Globus pallidus (tissue), 1 donor: ENCODE data around the gene WNT11.

Experiments
- DNase-seq: peaks from one replicate; pipeline ENCODE4 v3.0.0-alpha.2; 2015; ENCODE audit warnings: low spot score

WNT11 gene

GRCh38 chr11:76153571-76153923 lies 52.8 kb downstream of the WNT11 start:
- DNase-seq: peak; percentile 41

GRCh38 chr11:76152741-76153570 lies 53.3 kb downstream of the WNT11 start:
- DNase-seq: no peak

- peak; percentile 81 for DNase-seq
Observed at GRCh38 chr11:76152086-76152681, 54.1 kb downstream of the WNT11 start.

GRCh38 chr11:76151556-76152085 lies 54.7 kb downstream of the WNT11 start:
- DNase-seq: no peak

- DNase-seq: no peak
Observed at GRCh38 chr11:76150141-76150540, 56.2 kb downstream of the WNT11 start.

GRCh38 chr11:76149713-76150112 lies 56.6 kb downstream of the WNT11 start:
- no peak for DNase-seq

GRCh38 chr11:76148941-76149613 lies 57.2 kb downstream of the WNT11 start:
- no peak for DNase-seq

- no peak for DNase-seq
Observed at GRCh38 chr11:76148231-76148630, 58.1 kb downstream of the WNT11 start.

- DNase-seq: no peak
Observed at GRCh38 chr11:76147106-76147740, 59.1 kb downstream of the WNT11 start.

GRCh38 chr11:76143274-76143673 lies 63.0 kb downstream of the WNT11 start:
- DNase-seq: no peak

- DNase-seq: no peak
Observed at GRCh38 chr11:76141901-76142588, 64.3 kb downstream of the WNT11 start.

- no peak for DNase-seq
Observed at GRCh38 chr11:76140912-76141574, 65.3 kb downstream of the WNT11 start.

GRCh38 chr11:76139314-76139713 lies 67.0 kb downstream of the WNT11 start:
- DNase-seq: no peak
